SU-DHL-6 (cell line): ENCODE data around the gene SCAF1.

ENCODE experiments used
- EZH2phosphoT487 ChIP-seq: fragments of 200-600 bp; sonication (generic), shearing (Covaris generic); conservative IDR thresholded peaks from 2 replicates; pipeline ENCODE4 v1.6.1; 2018; ENCODE audit warnings: mild to moderate bottlenecking, antibody characterized with exemption, low read length, moderate library complexity, mixed read lengths
- TF ChIP-seq, protein P1 (sequence below): fragments of 200-600 bp; sonication (generic); IDR thresholded peaks from one replicate; pipeline ENCODE4 v1.5.1; 2017; ENCODE audit warnings: antibody characterized with exemption, mild to moderate bottlenecking, low read length, moderate library complexity; ENCODE audit not compliant: insufficient read depth, poor library complexity, severe bottlenecking

DNA sequence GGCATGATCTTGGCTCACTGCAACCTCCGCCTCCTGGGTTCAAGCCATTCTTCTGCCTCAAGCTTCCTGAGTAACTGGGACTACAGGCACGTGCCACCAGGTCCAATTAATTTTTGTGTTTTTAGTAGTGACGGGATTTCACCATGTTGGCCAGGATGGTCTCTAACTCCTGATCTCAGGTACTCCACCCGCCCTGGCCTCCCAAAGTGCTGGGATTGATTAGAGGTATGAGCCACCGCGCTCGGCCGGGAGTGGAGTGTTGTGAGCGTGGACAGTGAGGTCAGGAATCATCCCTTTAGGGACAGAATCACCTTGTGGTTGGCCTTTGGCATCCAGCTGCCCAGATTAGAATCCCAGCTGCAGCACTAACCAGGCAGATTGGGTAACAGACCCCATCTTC lies 12.3 kb upstream of the SCAF1 start:
- TF ChIP-seq, protein P1, sequence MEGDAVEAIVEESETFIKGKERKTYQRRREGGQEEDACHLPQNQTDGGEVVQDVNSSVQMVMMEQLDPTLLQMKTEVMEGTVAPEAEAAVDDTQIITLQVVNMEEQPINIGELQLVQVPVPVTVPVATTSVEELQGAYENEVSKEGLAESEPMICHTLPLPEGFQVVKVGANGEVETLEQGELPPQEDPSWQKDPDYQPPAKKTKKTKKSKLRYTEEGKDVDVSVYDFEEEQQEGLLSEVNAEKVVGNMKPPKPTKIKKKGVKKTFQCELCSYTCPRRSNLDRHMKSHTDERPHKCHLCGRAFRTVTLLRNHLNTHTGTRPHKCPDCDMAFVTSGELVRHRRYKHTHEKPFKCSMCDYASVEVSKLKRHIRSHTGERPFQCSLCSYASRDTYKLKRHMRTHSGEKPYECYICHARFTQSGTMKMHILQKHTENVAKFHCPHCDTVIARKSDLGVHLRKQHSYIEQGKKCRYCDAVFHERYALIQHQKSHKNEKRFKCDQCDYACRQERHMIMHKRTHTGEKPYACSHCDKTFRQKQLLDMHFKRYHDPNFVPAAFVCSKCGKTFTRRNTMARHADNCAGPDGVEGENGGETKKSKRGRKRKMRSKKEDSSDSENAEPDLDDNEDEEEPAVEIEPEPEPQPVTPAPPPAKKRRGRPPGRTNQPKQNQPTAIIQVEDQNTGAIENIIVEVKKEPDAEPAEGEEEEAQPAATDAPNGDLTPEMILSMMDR: no peak
- TF ChIP-seq EZH2phosphoT487: no peak
